Nephron progenitor cell (in vitro differentiated cells): Measurements from ENCODE around the gene BPIFB6.

Source experiments
- DNase-seq: peaks from one replicate; pipeline ENCODE4 v3.0.0; 2021
- H3K27ac Mint-ChIP-seq: 2 replicates; pipeline ENCODE4 v1.8.0; 2021; ENCODE audit warnings: mild to moderate bottlenecking, moderate library complexity, mixed read lengths
- H3K27me3 Mint-ChIP-seq: 2 replicates; pipeline ENCODE4 v1.8.0; 2021; ENCODE audit warnings: mild to moderate bottlenecking, low read depth, mixed read lengths; ENCODE audit not compliant: poor library complexity
- H3K36me3 Mint-ChIP-seq: 2 replicates; pipeline ENCODE4 v1.8.0; 2021; ENCODE audit warnings: low read depth, mixed read lengths
- H3K4me1 Mint-ChIP-seq: 2 replicates; pipeline ENCODE4 v1.8.0; 2021; ENCODE audit warnings: mixed read lengths
- H3K4me3 Mint-ChIP-seq: 2 replicates; pipeline ENCODE4 v1.8.0; 2021; ENCODE audit warnings: mild to moderate bottlenecking, moderate library complexity, mixed read lengths
- H3K9me3 Mint-ChIP-seq: 2 replicates; pipeline ENCODE4 v1.8.0; 2021; ENCODE audit warnings: mild to moderate bottlenecking, moderate library complexity, mixed read lengths
- CTCF ChIP-seq: fragments of 200-600 bp; sonication (generic); IDR thresholded peaks from 2 replicates; pipeline ENCODE4 v1.5.0; 2021; ENCODE audit warnings: antibody characterized with exemption

BPIFB6 gene

GRCh38 chr20:33022694-33023438, 8.6 kb upstream of the BPIFB6 start:
- Mint-ChIP-seq H3K9me3 (no peaks in the 10 kb centered on the region), H3K27me3 (peaks cover 15% of the 10 kb centered on the region), H3K27ac (no peak overlapping the region), H3K4me1 (no peaks in the 10 kb centered on the region), H3K36me3 (no peaks in the 10 kb centered on the region), H3K4me3 (no peak overlapping the region)
- no peak for DNase-seq
- TF ChIP-seq CTCF = no peak

GRCh38 chr20:33023439-33024242, 7.8 kb upstream of the BPIFB6 start:
- peaks cover 10% of the 10 kb centered on the region for H3K27me3 Mint-ChIP-seq
- no peak for TF ChIP-seq CTCF
- H3K4me1 Mint-ChIP-seq = no peaks in the 10 kb centered on the region
- H3K36me3 Mint-ChIP-seq = no peaks in the 10 kb centered on the region
- DNase-seq = no peak
- no peaks in the 10 kb centered on the region for H3K9me3 Mint-ChIP-seq
- H3K4me3 Mint-ChIP-seq = no peak overlapping the region
- H3K27ac Mint-ChIP-seq = no peak overlapping the region

- no peak for TF ChIP-seq CTCF
- no peaks in the 10 kb centered on the region for H3K9me3 Mint-ChIP-seq
- no peak for DNase-seq
- H3K4me1 Mint-ChIP-seq = no peaks in the 10 kb centered on the region
- H3K27ac Mint-ChIP-seq = no peak overlapping the region
- peaks cover 9% of the 10 kb centered on the region for H3K27me3 Mint-ChIP-seq
- H3K36me3 Mint-ChIP-seq = no peaks in the 10 kb centered on the region
- no peak overlapping the region for H3K4me3 Mint-ChIP-seq
Observed at GRCh38 chr20:33024243-33024560, 7.2 kb upstream of the BPIFB6 start.

- TF ChIP-seq CTCF = no peak
Observed at GRCh38 chr20:33024609-33025317, 6.7 kb upstream of the BPIFB6 start.

GRCh38 chr20:33025318-33025876, 6.1 kb upstream of the BPIFB6 start:
- H3K27ac Mint-ChIP-seq = no peak overlapping the region
- no peak overlapping the region for H3K4me3 Mint-ChIP-seq
- no peak for DNase-seq
- no peaks in the 10 kb centered on the region for H3K9me3 Mint-ChIP-seq
- H3K4me1 Mint-ChIP-seq = no peaks in the 10 kb centered on the region
- H3K27me3 Mint-ChIP-seq = peaks cover 2% of the 10 kb centered on the region
- no peaks in the 10 kb centered on the region for H3K36me3 Mint-ChIP-seq
- TF ChIP-seq CTCF = no peak

More at GRCh38 chr20:33024609-33025317, 6.7 kb upstream of the BPIFB6 start:
- H3K9me3 Mint-ChIP-seq = no peaks in the 10 kb centered on the region
- H3K27me3 Mint-ChIP-seq = peaks cover 4% of the 10 kb centered on the region
- no peak for DNase-seq
- H3K4me3 Mint-ChIP-seq = no peak overlapping the region
- no peaks in the 10 kb centered on the region for H3K36me3 Mint-ChIP-seq
- no peaks in the 10 kb centered on the region for H3K4me1 Mint-ChIP-seq
- no peak overlapping the region for H3K27ac Mint-ChIP-seq
